NCI-H774 (cell line): ENCODE results near the gene SLC45A1.

Experiments used
- DNase-seq: peaks from one replicate; lab custom pipeline; 2025; lab: John Stamatoyannopoulos, UW

Gene SLC45A1

DNA sequence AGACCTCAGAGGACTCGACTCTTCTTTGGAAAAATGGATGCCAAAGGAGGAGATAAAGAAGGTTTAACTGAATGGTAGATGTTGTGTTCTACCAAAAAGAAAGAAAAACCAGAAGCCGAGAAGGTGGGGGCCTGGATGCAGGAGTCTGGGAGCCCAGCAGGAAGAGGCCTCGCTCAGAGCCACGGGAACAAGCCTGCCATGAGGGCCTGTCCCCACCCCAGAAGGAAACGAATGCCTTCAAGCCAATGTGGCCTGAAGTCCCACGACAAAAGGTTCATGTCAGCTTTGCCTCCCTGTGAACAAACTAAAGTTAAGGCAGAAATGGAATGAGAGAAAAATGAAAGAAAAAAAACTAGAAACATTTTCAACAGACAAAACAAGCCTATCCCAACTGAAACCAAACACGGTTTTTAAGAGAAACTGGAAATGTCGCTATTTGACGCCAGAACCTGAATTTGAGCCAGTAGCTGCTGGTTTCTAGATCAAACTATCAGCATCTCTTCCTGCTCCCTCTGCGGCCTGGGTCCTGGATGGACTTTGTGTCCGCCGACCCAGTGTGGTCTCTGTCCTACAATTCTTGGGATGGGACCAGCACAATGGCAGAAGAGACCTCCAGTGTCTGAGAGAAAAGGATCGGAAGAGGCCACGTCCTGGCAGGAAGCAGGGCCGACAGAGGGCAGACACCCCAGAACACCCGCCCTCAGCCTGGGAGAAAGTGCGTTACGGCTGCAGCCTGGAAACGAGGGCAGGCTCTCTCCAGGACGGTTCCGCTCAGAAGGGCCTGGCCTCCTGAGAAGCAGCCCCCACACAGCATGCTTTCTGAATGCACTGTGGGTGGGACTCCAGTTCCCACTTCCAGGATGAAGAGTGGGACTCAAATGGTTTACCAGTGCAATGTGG lies 35.2 kb downstream of the SLC45A1 start:
- no peak for DNase-seq

DNA sequence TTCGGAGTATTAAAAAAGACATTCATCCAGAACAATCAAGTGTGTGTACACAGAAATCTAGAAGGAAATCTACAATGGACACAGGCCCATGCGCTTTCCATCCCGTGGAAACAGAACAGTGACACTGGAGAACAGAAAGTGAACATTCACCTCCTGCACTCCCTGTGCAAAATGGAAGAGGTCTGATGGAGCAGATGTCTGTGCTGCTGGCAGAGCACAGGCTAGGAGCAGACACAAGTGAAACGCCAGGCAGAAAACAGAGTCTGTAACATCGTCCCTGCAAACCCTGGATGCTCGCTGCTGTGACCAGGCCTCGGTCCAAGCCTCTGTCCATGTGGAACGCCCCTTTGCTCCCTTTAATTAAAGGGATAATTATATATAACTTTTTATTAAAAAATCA lies 36.1 kb downstream of the SLC45A1 start:
- DNase-seq, result no peak

DNA sequence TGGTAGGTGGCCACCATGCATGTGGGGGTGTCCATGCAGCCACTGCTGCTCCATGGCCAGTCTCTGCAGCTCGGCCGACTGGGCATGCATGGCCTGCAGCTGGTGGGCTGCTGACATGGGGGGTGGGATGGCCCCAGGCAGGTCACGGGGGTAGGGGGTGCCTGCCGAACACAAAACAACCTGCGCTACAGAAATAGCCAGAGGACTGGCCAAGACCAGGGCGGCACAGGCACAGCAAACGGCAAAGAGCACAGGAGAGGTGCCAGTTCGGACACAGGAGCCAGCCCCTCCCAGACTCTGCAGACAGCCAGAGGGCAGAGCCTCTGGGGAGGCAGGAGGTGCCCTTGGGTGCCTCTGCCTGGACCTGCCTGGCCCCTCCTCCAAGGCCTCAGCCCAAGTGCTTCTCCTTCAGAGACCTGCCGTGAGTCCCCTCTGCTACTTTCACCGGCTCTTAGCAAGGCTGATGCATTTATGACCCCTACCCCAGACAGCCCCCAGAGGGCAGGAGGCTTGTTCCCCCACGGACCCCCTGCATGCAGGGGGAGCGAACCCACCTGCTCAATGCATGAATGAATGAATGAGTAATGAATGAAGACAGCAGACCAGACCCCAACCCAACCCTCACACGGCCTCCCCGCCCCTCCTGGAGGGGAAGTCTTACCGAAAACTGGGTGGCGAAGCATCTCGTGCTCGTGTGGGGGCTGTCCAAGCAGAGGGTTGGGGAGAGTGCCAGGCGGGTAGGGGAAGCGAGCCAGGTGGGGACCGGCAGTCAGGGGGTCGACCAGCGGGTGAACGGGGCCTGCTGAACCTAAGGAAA lies 37.7 kb downstream of the SLC45A1 start:
- DNase-seq, result no peak

DNA sequence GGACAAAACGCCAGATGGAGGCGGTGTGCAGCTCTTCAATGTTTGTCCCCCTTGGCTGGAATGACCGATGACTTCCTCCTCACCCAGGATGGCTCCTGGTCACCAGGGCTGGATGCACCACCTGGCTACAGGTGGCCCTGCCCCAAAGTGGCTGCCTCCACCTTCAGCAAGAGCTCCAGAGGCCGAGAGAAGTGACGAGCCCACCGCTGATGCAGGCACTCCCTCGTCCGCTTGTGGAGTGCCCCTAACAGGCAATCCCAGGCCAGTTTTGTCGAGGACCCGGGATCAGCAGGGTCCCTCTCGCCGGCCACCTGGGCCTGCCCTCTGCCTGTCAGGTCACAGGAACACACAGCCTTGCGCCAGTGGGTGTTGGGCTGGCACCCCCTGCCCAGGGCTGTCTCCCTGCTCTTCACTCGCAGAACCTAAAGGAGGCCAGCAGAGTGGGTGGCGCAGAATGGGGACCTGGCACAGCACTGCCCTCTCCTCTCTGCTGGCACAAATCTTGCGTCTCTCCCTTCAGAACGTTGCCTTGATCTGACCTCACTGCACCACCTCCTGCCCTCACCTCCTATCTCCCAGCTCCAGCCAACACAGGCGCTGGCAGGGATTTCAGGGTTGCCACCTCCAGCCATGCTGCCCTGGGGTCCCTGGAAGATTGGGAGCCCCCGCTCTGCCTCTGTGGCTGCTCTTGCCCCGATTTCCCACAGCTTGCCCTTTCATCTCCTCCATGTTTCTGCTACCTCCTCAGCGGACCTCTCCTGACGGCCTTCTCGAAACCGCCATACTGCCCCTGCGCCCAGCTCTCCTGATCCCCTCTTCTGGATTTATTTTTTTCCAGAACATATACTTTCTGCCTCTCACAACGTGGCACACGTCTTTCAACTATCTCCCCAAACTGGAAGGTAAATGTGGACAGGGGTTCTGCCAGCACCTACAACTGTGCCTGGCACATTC lies 38.6 kb downstream of the SLC45A1 start:
- no peak for DNase-seq

DNA sequence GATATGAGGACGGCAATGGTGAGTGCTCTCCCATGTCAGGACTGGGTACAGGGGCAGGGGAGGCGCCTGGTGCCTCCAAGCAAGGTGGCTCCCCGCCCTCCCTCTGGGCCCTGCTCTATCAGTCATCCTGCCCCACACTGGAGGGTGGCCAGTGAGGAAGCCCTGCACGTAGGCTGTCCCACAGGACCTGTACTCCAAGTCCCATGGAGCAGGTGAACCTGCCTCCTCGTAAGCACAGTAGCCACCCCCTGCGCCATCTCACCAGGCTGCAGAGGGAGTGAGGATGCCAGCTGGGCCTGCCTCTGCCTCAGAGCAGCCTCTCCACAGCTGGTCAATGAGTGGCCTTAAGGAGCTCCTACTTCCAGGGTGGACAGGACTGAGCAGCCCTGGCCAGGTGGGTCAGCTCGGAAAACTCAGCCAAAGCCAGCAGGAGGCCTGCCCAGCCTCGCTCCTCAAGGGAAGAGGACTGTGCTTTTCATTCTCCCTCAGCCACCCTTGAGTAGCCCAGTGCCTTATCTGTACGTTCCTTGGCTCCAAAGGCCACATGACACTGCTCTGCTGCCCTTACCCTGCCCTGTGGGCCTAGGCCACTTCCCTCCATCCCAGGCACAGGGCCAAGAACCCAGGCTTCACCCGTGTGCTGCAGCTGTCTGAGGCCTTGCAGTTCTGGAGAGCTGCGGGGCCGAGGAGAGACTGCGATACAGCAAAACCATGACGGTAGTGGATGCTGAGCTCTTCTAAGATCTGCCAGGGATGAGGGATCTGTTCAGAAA lies 39.6 kb downstream of the SLC45A1 start:
- no peak for DNase-seq

DNA sequence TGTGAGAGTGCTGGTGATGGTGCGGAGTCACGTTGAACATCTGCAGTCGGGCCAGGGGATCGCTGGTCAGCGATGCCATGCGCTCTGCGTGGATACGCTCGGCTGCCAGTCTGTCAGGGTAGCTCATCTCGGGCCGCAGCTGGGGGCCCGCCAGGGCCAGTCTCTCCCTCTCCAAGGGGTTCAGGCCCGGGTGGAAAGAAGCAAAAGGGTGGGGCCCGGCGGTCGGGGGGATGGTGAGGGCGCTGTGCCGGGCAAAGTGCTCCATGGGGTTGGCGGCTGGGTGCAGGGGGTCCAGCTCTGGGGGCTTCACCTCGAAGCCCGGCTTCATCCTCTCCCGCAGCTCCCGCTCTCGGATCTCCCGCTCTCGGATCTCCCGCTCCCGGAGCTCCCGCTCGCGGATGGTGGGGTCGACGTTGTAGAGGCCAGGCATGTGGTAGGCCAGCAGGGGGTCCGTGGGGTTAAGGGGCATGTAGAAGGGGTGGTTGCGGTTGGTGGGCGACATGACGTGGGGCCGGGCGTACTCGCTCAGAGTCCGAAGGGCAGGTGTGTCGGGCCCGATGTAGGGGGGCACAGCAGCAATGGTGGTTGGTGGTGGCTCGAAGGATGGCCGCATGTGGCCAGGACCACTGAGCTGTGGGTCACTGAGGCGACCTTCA lies 40.5 kb downstream of the SLC45A1 start:
- DNase-seq, result no peak

DNA sequence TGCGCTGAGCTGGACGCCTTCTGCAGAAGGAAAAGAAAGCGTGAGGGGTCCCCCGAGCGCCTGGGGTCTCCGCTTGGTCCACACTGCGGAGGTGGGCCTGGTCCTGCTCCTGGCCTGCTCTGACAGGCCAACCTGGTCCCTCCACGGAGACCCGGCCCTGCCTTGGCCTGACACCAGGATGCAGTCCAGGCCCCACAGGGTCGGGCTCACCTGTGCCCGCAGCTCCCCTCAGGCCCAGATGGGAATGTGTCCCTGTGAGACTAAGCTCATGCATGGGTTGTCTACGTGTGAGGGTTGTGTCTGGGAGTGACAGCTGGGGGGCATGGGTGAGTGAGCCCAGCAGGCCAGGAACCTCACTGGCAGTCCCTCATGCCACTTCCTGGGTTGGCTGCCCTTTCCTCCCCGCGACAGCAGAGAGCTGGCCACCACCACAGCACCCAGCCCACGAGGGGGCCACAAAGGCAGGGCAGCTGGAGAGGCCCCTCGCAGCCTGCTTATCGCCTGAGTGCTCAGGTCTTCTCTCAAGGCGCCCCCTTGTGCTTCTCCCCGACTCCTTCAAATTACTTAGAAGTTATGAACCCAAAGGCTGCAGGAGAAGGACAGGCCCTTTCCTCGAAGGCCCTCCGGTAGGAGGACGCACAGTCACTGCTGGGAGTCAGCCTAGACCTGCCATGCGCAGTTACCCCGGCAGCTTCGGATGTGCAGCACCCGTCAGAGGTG lies 41.1 kb downstream of the SLC45A1 start:
- no peak for DNase-seq

DNA sequence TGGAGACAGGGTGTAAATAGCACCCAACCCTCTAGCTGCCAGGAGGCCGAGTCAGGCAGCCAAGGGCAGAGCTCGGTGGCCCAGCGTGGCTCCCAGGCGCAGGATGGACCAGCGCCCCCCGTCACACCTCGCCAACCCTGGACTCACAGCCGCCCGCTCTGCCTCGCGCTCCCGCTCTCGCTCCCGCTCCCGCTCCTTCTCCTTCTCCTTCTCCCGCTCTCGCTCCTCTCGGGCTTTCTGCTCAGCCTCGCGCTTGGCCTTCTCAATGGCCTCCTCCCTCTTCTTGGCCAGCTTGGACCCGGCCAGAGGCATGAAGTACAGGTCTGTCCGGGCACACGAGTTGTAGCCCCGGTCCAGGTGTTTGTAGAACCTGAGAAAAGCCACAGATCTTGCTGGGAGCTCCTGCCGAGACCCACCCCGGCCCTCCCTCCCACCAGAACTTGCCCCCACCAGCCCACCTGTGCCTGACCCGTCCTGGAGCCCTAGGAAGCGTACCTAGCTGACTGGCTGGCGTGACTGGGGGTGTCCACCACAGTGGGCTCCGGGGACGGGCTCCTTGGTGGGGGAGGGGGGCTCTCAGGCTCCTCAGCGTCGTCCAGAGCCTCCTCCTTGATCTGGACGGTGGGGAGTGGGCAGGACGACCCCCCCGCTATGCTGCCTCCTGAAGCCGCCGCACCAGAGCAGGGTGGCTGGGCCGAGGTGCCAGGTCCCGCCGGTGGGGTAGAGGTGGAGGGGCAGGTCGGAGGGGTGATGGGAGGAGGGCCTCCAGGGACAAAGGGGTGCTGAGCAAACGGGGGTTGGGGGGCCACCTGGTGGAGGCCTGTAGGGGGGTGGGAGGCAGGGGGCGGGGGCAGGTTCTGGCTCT lies 41.9 kb downstream of the SLC45A1 start:
- DNase-seq, result no peak

DNA sequence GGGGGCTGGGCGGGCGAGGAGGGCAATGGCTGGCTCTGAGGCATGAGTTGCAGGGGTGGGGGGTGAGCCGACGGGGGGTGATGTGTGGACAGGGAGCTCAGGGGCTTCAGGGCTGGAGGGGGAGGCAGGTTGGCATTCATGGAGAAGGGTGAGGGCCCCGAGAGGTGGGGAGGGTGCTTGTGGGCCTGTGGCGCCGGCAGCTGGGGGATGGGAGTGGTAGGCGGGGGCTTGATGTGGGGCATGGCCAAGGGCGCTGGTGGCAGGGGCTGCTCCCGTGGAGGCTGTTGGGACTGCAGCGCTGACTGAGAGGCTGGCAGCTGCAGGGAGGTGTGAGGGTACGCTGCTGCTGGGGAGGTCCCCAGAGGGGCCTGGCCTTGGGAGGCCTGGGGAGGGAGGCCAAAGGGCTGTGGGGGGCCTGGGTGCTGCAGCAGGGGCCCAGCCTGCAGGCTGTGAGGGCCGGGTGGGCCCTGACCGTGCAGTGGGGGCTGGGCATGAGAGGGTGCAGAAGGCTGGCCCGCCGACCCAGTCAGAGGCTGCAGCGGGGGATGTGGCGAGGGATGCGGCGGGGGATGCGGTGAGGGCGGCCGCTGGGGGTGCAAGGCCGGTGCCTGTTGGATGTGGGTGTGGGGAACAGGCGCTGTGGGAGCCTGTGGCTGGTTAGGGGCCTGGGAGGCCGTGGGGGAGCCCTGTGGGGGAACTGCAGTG lies 42.7 kb downstream of the SLC45A1 start:
- no peak for DNase-seq

DNA sequence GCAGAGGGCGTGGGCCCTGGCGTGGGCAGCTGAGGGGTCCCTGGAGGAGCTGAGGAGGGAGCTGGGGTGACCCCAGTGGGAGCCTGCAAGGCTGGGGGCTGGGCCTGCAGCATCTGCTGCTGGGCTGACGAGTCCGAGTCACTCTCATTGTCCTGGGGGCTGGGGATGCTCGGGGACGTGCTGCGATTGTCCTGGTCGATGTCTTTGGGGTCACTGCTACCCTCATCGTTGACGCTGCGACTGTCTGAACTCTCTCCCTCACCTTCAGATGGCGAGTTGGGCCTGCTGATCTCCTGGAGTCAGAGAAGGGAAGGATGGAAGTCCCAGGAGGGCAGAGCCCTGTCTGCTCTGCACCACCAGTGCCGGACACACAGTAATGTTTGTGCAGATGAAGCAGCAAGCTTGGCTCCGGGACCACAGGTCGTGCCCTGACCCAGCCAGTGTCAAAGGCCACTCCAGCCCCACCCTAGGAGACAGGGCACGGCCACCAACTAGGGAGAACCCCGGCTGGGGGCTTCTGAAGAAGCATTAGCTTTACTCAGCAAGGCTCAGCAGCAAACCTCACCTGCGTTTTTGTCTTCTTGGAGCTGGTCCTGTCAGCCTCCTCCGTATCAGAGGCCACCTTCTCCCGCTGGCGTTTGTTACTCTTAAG lies 43.4 kb downstream of the SLC45A1 start:
- no peak for DNase-seq

DNA sequence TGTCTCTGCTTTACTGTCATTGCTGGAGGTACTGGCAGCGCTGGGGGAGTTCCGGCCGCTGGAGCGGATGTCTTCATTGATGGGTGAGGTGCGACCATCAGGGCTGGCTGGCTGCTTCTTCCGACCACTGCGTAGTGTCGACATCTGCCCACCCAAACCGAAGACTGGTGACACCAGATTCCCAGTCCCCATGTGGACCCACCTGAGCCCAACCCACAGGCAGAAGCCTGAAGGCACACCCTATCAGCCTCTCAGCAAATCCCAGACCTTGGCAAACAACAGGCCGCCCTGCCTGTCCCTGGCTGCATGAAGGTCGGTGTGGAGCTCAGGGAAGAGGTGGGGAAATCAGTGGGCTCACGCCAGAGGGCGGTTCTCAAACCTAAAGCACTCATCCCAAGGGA lies 44.8 kb downstream of the SLC45A1 start:
- no peak for DNase-seq

DNA sequence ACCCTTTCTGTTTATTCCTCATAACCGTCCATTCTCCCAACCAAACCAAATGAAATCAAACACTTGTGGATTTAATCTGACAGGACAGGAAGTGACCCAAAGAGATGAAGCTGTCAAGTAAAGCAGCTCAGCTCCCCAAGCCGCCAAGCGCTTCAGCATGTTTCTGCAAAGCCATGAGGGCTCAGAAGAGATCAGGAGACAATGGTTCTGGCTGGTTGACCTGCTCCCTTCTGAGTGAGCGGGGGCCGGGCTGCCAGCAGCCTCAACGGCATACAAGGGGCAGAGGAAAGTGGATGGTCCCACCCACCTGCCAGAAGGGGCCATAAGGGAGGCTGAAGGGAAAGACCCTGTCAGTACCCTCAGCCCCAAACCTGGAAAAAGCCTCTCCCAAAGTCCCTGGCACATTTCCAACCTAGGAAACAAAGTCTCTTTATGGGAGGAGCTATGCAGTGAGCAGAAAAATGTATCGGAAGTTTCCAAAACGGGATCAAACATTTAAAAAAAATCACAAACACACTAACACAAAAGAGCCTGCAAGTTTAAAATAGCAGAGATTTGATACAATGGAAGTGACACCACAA lies 45.4 kb downstream of the SLC45A1 start:
- no peak for DNase-seq

DNA sequence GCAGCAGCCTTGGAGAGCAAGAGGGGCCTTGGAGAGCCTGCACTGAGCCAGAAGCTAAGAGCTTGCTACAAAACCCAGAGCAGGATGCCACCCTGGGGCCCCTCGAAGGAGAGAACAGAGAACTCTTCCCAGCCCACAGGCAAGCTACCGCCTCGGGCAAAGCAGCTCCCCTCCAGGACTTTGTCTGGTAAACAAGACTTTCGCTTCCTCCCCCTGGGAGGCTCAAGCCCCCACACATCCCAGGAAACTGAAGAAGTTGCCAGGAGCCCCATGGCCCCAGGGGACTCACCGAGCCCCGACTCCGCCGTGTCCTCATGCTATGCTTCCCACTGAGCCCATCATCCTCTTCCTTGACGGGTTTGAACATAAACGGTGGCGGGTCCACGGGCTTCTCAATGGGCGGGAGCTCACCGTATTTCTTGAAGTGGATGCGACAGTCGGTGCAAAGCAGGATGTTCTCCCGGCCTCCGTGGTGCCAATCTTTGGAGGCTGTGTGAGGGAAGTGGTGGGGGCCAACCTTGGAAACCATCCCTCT lies 45.9 kb downstream of the SLC45A1 start:
- DNase-seq, result no peak

DNA sequence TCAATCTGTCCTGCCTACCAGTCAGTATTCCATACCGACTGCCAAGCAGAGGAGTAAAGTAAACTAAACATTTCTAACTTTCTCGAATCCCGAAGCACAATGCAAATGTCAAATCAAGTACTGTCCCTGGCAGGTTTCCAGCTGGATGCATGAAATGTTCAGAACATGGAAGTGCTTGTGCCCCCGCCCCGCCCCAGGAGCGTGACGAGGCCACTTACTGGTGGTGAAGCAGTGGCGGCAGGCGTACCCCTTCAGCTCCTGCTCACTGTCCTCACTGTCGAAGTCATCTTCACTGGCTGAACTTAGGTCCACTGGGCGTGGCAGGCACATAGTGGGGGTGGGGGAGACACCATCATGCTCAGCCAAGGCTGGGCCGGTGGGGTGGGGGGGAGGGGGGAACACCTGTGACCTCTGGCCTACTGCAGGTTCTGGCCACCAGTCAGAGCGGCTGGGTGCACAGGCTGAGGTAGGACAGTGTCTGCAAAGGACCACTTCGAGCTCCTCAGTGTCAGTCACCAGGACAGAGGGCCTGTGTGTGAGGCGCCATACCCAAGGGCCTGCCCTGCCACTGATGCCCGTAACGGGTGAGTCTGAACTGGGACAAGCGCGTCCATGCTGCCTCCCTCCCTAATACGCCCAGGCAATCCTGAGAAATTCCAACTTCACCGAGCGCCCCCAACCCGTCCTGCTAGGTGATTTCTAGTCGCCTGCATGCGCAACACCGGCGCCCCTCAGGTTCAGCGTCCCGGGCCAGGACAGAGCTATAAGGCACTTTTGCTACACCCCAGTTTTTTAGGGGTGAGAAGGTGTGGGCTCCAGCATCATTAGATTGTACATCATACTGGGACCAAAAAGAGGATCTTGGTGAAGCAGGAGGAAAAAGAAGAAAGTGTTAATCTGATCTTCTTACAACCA lies 46.9 kb downstream of the SLC45A1 start:
- no peak for DNase-seq

DNA sequence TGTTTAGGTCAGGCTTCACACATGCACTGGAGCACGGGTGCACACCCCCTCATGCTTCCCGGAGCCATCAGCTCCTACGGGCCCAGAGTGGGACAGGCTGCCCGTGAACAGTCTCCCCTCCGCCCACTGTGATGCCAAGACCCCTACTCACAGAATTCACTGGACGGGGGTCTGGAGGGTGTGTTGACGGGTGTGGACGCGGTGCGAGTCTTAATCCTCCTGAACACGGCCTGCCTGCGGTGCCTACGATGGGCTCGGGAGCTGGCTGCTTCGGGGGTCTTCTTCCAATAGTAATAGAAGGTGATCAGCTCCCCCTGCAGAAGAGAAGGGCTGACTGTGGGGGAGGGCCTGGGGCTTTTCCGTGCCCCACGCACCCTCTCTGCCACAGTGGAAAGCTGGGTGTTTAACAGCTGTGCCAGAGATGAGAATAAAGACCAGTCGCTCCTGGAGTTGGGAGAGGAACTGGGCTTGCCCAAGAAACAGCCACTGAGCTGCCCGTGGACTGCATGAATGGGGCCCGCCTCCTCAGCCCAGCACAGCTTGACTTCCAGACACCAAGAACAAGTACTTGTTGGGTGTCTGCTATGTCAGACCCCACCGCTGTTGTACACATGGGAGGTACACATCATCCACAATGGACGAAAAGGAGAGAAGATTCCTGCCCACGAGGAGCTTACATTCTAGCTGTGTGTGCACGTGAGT lies 47.9 kb downstream of the SLC45A1 start:
- no peak for DNase-seq
